ENCODE measurements around the gene BCAP29.

GRCh38 chr7:107605218-107605815 is 25.3 kb downstream of the BCAP29 start:
- TF ChIP-seq CTCF (IDR thresholded peaks at IDR 0.05) (no peak), POLR2A (IDR thresholded peaks at IDR 0.05) (no peak)

Data from testis (tissue), 2 donors.